GM21447 (cell line): ENCODE data around the gene TNNT2.

ENCODE experiments used
- ATAC-seq: cut with Tn5 transposase; IDR thresholded peaks from one replicate; pipeline ENCODE4 v1.9.1; 2021; ENCODE audit not compliant: unreplicated experiment

TNNT2 gene

GRCh38 chr1:201357636-201358348 lies 19.7 kb downstream of the TNNT2 start:
- no peak for ATAC-seq

- ATAC-seq = no peak
Observed at GRCh38 chr1:201357211-201357610, 20.3 kb downstream of the TNNT2 start.

- no peak for ATAC-seq
Observed at GRCh38 chr1:201356701-201357100, 20.8 kb downstream of the TNNT2 start.

GRCh38 chr1:201356236-201356635 lies 21.2 kb downstream of the TNNT2 start:
- no peak for ATAC-seq

GRCh38 chr1:201355471-201355870 lies 22.0 kb downstream of the TNNT2 start:
- no peak for ATAC-seq

GRCh38 chr1:201354901-201355295 lies 22.6 kb downstream of the TNNT2 start:
- no peak for ATAC-seq

- ATAC-seq = no peak
Observed at GRCh38 chr1:201354151-201354900, 23.2 kb downstream of the TNNT2 start.

- no peak for ATAC-seq
Observed at GRCh38 chr1:201353186-201353940, 24.1 kb downstream of the TNNT2 start.

- no peak for ATAC-seq
Observed at GRCh38 chr1:201351617-201352016, 25.9 kb downstream of the TNNT2 start.

- ATAC-seq = no peak
Observed at GRCh38 chr1:201350884-201351283, 26.6 kb downstream of the TNNT2 start.

- ATAC-seq = no peak
Observed at GRCh38 chr1:201350361-201350725, 27.1 kb downstream of the TNNT2 start.

GRCh38 chr1:201349092-201349491 lies 28.4 kb downstream of the TNNT2 start:
- no peak for ATAC-seq

GRCh38 chr1:201348211-201348566 lies 29.3 kb downstream of the TNNT2 start:
- no peak for ATAC-seq

- no peak for ATAC-seq
Observed at GRCh38 chr1:201347498-201348210, 29.8 kb downstream of the TNNT2 start.

- no peak for ATAC-seq
Observed at GRCh38 chr1:201346987-201347386, 30.5 kb downstream of the TNNT2 start.

GRCh38 chr1:201346337-201346939 lies 31.0 kb downstream of the TNNT2 start:
- ATAC-seq = no peak

GRCh38 chr1:201345081-201345355 lies 32.5 kb downstream of the TNNT2 start:
- no peak for ATAC-seq

GRCh38 chr1:201344206-201345080 lies 33.0 kb downstream of the TNNT2 start:
- no peak for ATAC-seq

GRCh38 chr1:201341377-201341776 lies 36.1 kb downstream of the TNNT2 start:
- no peak for ATAC-seq
